T-helper 9 cell (primary cell): Measurements from ENCODE around the gene ABI2.

Source experiments
- DNase-seq: peaks from one replicate; pipeline ENCODE4 v3.0.0-alpha.2; 2020

Gene ABI2

DNA sequence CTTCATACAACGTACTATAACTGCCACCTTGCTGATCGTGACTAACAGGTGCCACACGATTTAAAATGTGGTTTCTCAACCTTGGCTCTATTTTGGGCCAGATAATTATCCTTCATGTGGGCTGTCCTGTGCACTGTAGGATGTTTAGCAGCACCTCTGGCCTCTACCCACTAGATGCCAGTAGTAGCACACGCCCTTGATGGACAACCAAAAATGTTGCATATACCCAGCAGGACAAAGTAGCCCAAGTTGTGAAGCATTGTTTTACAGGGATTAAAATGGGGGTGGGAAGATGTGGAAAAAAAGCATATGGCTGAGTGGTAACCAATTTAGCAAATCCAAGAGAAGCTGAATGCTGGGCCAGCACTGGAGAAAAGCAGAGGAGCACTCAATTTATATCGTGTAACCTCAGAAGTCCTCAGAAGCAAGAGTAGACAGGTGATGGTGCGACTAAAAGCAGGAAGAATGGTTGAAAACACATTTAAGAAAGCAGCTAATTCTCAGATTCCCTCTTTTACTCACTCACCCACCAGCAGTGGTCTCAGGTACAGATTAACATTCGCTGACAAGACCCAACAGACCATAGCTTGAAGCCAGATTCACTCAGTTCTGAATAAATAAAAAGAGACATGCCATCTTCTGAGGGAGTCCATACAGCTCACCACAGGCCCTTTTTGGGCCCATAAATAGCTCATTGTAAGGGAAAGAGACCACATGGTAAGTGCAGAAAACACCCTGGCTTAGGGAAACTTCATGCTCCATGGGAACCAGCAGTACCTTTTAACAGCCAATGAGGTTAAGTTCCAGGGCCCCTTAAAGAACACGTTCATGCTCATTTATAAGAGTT lies 156.3 kb downstream of the ABI2 start:
- DNase-seq: peak; percentile 33

DNA sequence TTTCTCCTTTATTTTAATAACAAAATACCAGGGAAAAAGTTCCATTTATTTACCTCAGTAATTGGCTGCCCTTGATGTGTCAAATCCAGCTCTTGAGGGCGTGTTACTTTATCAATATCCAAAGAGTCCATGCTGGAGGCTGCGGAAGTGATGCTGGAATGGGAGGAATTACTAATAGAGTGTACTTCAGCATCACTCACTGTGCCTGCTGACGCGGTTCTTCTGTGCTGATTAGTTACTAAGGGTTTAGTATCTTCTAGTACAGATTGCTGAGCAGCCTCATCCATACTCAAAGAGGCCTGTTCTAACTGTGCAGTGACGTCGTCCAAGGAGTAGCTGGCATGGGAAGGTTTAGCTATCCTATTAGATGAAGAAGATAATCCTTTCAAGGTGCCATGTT lies 161.3 kb downstream of the ABI2 start:
- no peak for DNase-seq

DNA sequence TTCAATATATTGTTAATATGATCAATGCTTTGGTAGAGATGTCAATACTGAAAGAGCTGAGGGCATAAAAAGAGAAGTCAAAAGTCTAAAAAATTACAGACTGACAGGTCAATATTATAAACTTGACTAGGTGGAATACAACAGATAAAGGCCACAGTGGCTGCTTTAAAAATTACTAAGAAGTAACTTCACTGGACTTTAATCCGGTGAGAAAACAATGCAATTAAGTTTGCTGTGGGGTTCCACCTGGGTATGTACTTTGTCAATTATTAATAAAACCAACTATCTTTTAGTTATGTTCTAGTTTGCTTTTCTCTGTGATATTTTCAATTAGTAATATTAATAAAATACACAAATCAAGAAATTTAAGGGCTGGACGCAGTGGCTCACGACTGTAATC lies 162.2 kb downstream of the ABI2 start:
- DNase-seq: no peak

- DNase-seq: no peak
Measured at GRCh38 chr2:203492965-203493364, 164.8 kb downstream of the ABI2 start.
